GM10248 (cell line): ENCODE measurements around the gene NSRP1.
"Not testable (repeated sequence)": the region's sequence is repeated elsewhere in the genome, so short reads cannot be mapped to it uniquely, and the experiment has no call there.

ENCODE experiments used
- CTCF ChIA-PET: fragments of 300-600 bp; sonication (Branson Sonifier 250); formaldehyde crosslinking; extraction: SDS; loops from one replicate; lab custom pipeline; 2021; ENCODE audit warnings: antibody characterized with exemption; lab: Yijun Ruan, JAX
- POLR2A ChIA-PET: fragments of 350-650 bp; sonication (Branson Sonifier 250); formaldehyde crosslinking; extraction: SDS; loops from one replicate; lab custom pipeline; 2020; ENCODE audit warnings: antibody characterized with exemption; lab: Yijun Ruan, JAX
- DNase-seq: peaks from one replicate; pipeline ENCODE4 v3.0.0; 2012; ENCODE audit errors: extremely low spot score
- CTCF ChIP-seq: IDR thresholded peaks from 2 replicates; pipeline ENCODE4 v1.5.1; 2012; ENCODE audit warnings: mild to moderate bottlenecking, low read depth; ENCODE audit errors: extremely low read depth, missing control alignments, control extremely low read depth

NSRP1 gene

GRCh38 chr17:30199600-30199999, 83.0 kb downstream of the NSRP1 start:
- DNase-seq = no peak
- CTCF ChIA-PET = interaction anchor here (0.7 to 2.2 kb wide), 4 partner anchors 12 to 46 kb away, joined by 3 to 7 read pairs (median 3); no protein-coding TSS in a partner anchor
- TF ChIP-seq CTCF = no peak
- POLR2A ChIA-PET = no interaction called here

- TF ChIP-seq CTCF = no peak
- ChIA-PET CTCF (interaction anchor here (1.3 to 2.2 kb wide), 2 partner anchors 12 to 35 kb away, joined by 3 to 7 read pairs; no protein-coding TSS in a partner anchor), POLR2A (no interaction called here)
- DNase-seq = no peak
Observed at GRCh38 chr17:30200106-30200505, 83.5 kb downstream of the NSRP1 start.

- DNase-seq, POLR2A ChIA-PET: not testable (repeated sequence)
- CTCF ChIA-PET = interaction anchor here (1.7 to 3.6 kb wide), 3 partner anchors 13 to 136 kb away, joined by 3 to 30 read pairs (median 5); no protein-coding TSS in a partner anchor
Observed at GRCh38 chr17:30200656-30201055, 84.0 kb downstream of the NSRP1 start.

- peak; percentile 13 for TF ChIP-seq CTCF
- CTCF ChIA-PET = interaction anchor here (0.8 to 3.6 kb wide), 7 partner anchors 10 to 78 kb away, joined by 3 to 30 read pairs (median 4); no protein-coding TSS in a partner anchor
- DNase-seq = no peak
- POLR2A ChIA-PET = no interaction called here
Observed at GRCh38 chr17:30203471-30203981, 86.9 kb downstream of the NSRP1 start.

GRCh38 chr17:30207655-30208054, 91.0 kb downstream of the NSRP1 start:
- CTCF ChIA-PET = interaction anchor here (0.8 to 1.1 kb wide), 2 partner anchors 67 to 115 kb away, joined by 3 to 4 read pairs; no protein-coding TSS in a partner anchor
- no peak for TF ChIP-seq CTCF
- POLR2A ChIA-PET = no interaction called here
- no peak for DNase-seq

GRCh38 chr17:30208214-30208613, 91.6 kb downstream of the NSRP1 start:
- CTCF ChIA-PET = interaction anchor here (1.1 kb wide), 1 partner anchor 67 kb away, joined by 3 read pairs; no protein-coding TSS in a partner anchor
- TF ChIP-seq CTCF = no peak
- no peak for DNase-seq
- POLR2A ChIA-PET = no interaction called here

- ChIA-PET CTCF (interaction anchor here (0.6 to 1.3 kb wide), 2 partner anchors 26 to 105 kb away, joined by 3 read pairs; partner anchors contain the start of gene SLC6A4), POLR2A (no interaction called here)
- TF ChIP-seq CTCF = no peak
- DNase-seq = no peak
Observed at GRCh38 chr17:30209930-30210329, 93.3 kb downstream of the NSRP1 start.
